22Rv1 (cell line): Measurements from ENCODE around the gene NINL.

Experiments used
- CTCF ChIP-seq: fragments of 450-650 bp; IDR thresholded peaks from 2 replicates; pipeline ENCODE4 v1.5.1; 2017; ENCODE audit warnings: mild to moderate bottlenecking
- ZFX ChIP-seq: fragments of 450-650 bp; IDR thresholded peaks from 2 replicates; pipeline ENCODE4 v1.6.1; 2017; ENCODE audit warnings: antibody characterized with exemption, borderline replicate concordance

DNA sequence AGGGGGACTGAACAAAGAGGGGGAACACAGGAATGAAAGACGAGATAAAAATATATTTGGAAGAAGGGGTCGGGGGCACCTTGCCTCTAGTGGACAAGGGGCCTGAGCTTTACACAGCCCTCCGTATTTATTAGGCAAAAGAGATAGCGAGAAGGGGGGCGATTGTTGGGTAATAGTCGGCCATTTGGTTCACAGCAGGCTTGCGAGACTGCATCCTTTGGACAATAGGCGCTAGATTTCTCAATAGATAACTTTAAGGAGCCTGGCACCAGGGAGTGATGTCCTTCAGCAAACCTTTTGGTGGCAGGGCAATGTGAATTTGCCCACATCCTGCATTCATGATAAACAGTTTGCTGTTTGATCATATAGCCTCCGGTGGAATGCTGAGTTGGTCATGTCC lies 41.4 kb upstream of the NINL start:
- no peak for TF ChIP-seq CTCF
- no peak for TF ChIP-seq ZFX
